Kidney capillary endothelial cell (primary cell): ENCODE results near the gene TRAPPC5.

ENCODE experiments used
- DNase-seq: peaks from one replicate; pipeline ENCODE4 v3.0.0-alpha.2; 2018; ENCODE audit warnings: low spot score

Gene TRAPPC5

GRCh38 chr19:7676376-7676775 is 4.3 kb upstream of the TRAPPC5 start:
- no peak for DNase-seq

- DNase-seq, result no peak
Observed at GRCh38 chr19:7676854-7677253, 3.8 kb upstream of the TRAPPC5 start, which contains the start of gene MCEMP1. MCEMP1 (plus strand) TSS chr19:7677090; CDS start chr19:7677121, 31 bp downstream.

- no peak for DNase-seq
Observed at GRCh38 chr19:7677669-7678311, 2.8 kb upstream of the TRAPPC5 start.

GRCh38 chr19:7678971-7679751 is 1.5 kb upstream of the TRAPPC5 start:
- peak; percentile 14 for DNase-seq

GRCh38 chr19:7679771-7680605 is 645 bp upstream of the TRAPPC5 start:
- no peak for DNase-seq

GRCh38 chr19:7681340-7682174 is 924 bp downstream of the TRAPPC5 start:
- peak; percentile 76 for DNase-seq

GRCh38 chr19:7682175-7682855 is 1.7 kb downstream of the TRAPPC5 start:
- no peak for DNase-seq

GRCh38 chr19:7685546-7686445 is 5.2 kb downstream of the TRAPPC5 start:
- no peak for DNase-seq

- DNase-seq, result no peak
Observed at GRCh38 chr19:7687177-7687576, 6.5 kb downstream of the TRAPPC5 start.

- DNase-seq, result no peak
Observed at GRCh38 chr19:7689165-7689564, 8.5 kb downstream of the TRAPPC5 start.

- no peak for DNase-seq
Observed at GRCh38 chr19:7690779-7691258, 10.2 kb downstream of the TRAPPC5 start.

- DNase-seq, result no peak
Observed at GRCh38 chr19:7691497-7691896, 10.9 kb downstream of the TRAPPC5 start.

GRCh38 chr19:7692417-7693088 is 11.9 kb downstream of the TRAPPC5 start:
- DNase-seq, result no peak

- no peak for DNase-seq
Observed at GRCh38 chr19:7694499-7694898, 13.9 kb downstream of the TRAPPC5 start.

GRCh38 chr19:7697721-7698287 is 17.2 kb downstream of the TRAPPC5 start:
- DNase-seq, result no peak

GRCh38 chr19:7698583-7698982 is 17.9 kb downstream of the TRAPPC5 start:
- DNase-seq, result no peak

- no peak for DNase-seq
Observed at GRCh38 chr19:7699003-7699402, 18.4 kb downstream of the TRAPPC5 start.

- no peak for DNase-seq
Observed at GRCh38 chr19:7699417-7700401, 19.1 kb downstream of the TRAPPC5 start.
